Measurements from ENCODE around the gene NEO1.
A peak's percentile ranks its signal among the peaks of the same experiment; 100 is the strongest.

NEO1 gene

DNA sequence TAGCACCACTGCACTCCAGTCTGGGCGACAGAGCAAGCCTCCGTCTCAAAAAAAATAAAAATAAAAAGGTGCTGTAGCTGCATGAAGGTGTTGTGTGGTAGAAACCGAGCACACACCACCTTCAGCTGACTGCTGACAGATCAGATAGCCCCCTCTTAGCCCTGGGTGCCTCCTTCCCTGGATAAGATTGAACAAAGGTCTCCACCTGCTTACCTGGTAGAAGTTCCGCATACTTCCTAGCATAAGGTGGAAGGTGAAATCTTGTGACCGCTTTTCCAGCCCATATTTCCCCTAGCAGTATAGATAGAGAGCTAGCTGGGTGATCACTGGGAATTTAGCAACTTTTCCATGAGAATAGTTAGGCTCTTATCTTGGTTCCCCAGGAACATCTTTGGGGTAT lies 18.7 kb upstream of the NEO1 start:
- no peak for DNase-seq

DNA sequence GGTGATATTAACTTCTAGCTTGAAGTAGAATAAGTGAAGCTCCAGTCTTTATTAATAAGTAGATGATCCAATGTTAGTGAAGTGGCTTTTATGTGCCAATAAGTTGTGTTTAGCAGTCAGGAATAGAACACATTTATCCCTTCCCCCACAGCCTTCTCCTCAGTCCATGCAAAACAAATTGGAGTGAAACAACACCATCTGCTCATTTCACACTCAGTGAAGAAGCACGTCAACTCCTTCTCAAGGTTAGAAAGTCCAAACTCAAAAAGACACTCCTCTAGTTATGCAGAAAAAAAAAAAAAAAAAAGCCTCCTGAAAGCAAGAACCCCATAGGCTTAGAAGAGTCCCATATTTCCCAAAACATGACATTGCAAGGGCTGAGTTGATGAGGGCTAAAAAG lies 18.0 kb upstream of the NEO1 start:
- no peak for DNase-seq

GRCh38 chr15:73035221-73035620 lies 17.0 kb upstream of the NEO1 start:
- no peak for DNase-seq

DNA sequence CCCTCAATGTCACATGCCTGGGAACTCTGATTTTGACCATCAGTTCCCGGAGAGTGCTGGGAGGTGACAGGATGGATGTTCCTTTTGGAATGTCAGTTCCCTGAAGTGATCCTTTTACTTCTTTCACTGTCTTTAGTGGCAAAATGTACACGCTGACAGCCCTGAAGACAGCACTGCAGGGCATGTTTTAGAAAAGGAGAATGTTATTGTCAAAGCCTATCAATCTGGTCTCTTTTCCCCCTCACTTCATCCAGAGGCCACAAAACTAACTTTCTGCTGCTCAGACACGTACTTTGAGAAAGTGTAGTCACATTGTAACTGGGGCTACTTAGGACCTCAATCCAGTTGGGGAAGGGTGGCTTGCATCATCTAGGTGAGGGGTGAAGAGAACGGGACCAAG lies 14.0 kb upstream of the NEO1 start:
- no peak for DNase-seq

GRCh38 chr15:73046073-73046472 lies 6.2 kb upstream of the NEO1 start:
- no peak for DNase-seq

DNA sequence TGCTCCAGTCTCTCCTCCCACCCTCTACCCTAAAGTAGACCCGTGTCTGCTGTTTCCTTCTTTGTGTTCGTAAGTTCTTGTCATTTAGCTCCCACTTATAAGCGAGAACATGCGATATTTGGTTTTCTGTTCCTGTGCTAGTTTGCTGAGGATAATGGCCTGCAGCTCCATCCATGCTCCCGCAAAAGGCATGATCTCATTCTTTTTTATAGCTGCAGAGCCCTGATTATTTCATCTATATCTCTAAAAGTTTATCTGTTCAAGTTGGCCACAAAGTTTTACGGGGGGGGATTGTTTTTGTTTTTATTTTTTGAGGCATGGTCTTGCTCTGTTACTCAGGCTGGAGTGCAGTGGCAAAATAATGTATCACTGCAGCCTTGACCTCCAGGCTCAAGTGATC lies 4.4 kb upstream of the NEO1 start:
- no peak for DNase-seq

DNA sequence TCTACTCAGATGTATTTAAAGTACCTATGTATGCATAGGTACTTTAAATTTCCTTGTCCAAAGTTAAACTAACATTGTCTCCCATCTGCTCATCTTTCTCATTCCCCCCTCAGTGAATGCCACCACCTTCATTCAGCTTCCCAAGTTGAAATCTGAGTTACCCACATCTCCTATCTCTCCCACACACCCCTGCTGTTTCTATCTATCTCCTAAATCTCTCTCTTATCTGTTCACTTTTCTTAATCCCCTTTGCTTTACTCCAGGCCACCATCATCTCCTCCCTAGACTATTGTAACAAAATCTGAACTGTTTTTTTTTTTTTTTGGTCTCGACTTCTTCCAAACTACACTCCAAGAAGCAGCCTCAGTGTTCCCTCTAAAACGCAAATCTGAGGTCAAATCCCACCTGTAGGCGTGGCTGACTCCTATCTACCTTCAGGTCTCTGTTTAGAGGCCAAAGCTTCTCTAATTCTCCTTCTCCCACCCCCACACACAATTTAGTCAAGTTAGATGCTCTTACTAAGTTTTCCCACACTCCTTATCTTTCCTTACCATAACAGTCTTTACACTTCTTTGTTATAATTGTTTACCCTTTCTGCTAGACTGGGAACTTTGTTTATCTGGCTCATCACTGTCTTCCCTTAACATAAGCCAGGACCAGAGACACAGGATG lies 3.5 kb upstream of the NEO1 start:
- no peak for DNase-seq

DNA sequence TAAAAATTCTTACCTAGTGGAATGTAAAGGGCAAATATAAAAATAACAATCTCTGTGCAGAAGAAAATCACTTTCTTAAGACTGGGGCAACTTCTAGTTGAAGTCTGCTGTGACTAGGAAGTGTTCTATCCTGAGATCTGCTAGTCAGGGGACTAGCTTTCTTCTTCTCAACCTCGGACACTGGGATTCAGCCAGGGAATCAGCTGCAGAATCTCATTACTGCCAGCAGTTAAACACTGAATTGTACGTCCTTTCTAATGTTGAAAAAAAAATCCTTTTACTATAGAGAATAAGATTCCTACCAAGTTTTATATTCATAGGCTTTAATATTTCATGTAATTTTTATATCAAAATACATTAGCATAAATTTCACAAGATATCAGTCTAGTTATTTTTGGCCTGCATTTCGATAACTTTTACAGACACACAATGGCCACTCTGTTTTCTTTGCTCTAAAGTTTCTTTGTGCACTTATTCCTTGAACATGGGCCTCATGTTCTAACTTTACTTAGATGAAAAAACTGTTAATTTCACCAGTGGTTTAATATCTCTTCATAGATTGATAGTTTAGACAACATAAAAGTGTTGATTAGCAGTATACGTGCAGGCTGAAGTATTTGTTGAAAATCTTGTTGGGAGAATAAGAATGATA lies 2.6 kb upstream of the NEO1 start:
- DNase-seq = no peak

GRCh38 chr15:73050561-73051295 lies 1.5 kb upstream of the NEO1 start:
- DNase-seq = no peak

- DNase-seq = no peak
Observed at GRCh38 chr15:73051391-73051806, 864 bp upstream of the NEO1 start.

DNA sequence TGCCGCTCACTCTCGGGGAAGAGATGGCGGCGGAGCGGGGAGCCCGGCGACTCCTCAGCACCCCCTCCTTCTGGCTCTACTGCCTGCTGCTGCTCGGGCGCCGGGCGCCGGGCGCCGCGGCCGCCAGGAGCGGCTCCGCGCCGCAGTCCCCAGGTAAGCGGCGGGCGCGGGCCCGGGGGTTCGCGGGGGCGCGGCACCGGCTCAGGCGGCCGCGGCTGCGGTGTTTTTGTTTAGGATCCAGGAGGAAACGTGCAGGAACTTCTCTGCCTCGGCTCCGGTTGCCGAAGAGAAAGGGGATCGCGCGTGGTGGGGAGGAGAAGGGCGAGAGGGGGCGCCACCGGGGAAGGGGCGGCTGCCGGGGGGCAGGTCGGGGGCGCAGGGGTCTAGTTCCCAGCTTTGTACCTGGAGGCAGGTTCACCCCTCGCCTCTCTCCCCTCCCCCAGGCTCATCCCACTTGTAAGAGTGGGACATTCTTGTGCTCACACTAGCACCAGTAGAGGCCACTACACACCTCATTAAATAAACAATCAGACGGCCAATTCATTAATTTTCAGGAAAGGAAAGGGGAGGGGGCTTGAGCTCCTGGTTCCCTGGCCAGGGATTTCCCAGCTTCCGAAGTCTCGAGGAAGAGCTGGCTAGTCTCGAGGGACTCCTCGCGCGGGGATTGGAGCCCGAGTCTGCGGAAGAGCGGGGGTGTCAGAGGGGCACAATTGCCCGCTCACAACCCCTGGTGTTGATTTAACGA lies 562 bp downstream of the NEO1 start:
- DNase-seq = peak; percentile 61

GRCh38 chr15:73053398-73053723 lies 1.1 kb downstream of the NEO1 start:
- DNase-seq = no peak

DNA sequence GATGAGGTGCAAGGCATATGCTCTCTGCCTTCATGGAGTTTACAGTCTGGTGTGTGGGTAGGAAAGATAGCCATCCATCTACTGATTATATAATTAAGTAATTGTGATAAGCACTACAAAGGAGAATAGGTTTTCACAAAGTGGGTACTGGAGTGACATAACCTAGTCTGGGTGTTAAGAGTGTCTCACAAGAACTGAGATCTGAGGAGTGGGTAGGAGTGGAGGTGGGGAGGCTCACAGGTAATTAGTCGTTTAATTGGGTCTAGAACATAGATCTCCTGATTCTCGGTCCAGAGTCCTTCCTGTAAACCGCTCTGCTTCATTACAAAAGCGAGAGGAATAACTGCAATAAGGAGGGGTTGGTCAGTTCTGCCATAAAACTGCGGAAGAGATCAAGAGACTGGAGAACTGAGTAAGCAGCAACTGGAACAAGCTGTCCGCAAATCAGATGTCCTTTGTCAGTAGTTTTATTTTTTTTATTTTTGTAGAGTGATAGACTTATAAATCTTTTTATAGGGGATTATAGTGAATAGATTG lies 2.2 kb downstream of the NEO1 start:
- DNase-seq = no peak

DNA sequence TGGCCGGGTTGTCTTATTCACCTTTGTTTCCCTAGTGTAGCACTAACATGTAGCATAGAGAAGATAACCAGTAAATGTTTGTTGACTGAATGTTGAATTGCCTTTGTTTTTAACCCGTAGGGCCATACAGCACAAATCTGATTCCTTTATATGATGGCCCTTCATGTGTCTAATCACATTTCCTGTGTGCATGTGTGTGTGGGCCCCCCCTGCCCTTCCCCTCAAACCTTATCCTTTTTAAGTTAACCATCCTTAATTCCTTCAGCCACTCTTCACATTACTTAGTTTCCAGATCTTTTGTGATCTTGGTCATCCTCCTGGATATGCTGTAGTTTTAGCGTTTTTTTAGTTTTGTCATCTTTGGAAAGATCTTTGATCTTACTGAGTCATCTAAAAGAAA lies 4.2 kb downstream of the NEO1 start:
- DNase-seq = no peak

GRCh38 chr15:73058437-73058836 lies 6.2 kb downstream of the NEO1 start:
- DNase-seq = no peak

GRCh38 chr15:73065114-73065513 lies 12.9 kb downstream of the NEO1 start:
- DNase-seq = no peak

GRCh38 chr15:73069109-73069508 lies 16.8 kb downstream of the NEO1 start:
- DNase-seq = no peak

- DNase-seq = no peak
Observed at GRCh38 chr15:73072894-73073293, 20.6 kb downstream of the NEO1 start.

- DNase-seq = no peak
Observed at GRCh38 chr15:73074241-73074640, 22.0 kb downstream of the NEO1 start.

- no peak for DNase-seq
Observed at GRCh38 chr15:73075160-73075859, 23.0 kb downstream of the NEO1 start.

GRCh38 chr15:73078291-73078690 lies 26.0 kb downstream of the NEO1 start:
- no peak for DNase-seq

GRCh38 chr15:73078722-73079121 lies 26.5 kb downstream of the NEO1 start:
- DNase-seq = no peak

DNA sequence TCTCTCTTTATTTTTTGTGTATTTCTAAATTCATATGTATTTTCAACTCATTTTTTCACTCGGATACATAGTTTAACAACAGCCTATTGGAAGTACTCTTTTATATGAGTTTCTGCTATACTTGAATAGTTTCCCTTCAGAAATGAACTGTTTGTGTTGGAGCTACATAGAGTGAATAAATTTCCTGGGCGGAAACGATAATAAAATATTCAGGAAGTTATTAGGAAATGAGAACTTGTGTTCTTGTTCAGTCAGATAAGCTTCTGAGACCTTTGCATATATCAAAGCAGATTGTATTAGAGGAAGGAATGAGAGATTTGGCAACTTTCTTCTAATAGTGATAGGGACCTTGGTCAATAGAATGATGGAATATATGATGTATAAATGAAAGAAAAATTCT lies 27.3 kb downstream of the NEO1 start:
- no peak for DNase-seq

Measured in NCI-H1092 treated with DMSO at 0.1 percent for 48 hours (cell line).